ENCODE data around the gene PRKCA.

PRKCA gene

GRCh38 chr17:66557886-66558285 is 255.5 kb downstream of the PRKCA start:
- no peak for DNase-seq

- no peak for DNase-seq
Measured at GRCh38 chr17:66560691-66561090, 258.3 kb downstream of the PRKCA start.

- no peak for DNase-seq
Measured at GRCh38 chr17:66562119-66562518, 259.7 kb downstream of the PRKCA start.

GRCh38 chr17:66564992-66565465 is 262.6 kb downstream of the PRKCA start:
- no peak for DNase-seq

- DNase-seq, result peak; percentile 40
Measured at GRCh38 chr17:66567234-66568170, 265.1 kb downstream of the PRKCA start.

- DNase-seq, result no peak
Measured at GRCh38 chr17:66569572-66569971, 267.2 kb downstream of the PRKCA start.

- no peak for DNase-seq
Measured at GRCh38 chr17:66570447-66571195, 268.2 kb downstream of the PRKCA start.

GRCh38 chr17:66571745-66572144 is 269.3 kb downstream of the PRKCA start:
- no peak for DNase-seq

- no peak for DNase-seq
Measured at GRCh38 chr17:66573078-66573477, 270.7 kb downstream of the PRKCA start.

GRCh38 chr17:66574123-66574522 is 271.7 kb downstream of the PRKCA start:
- DNase-seq, result no peak

GRCh38 chr17:66576473-66576872 is 274.1 kb downstream of the PRKCA start:
- DNase-seq, result no peak

- no peak for DNase-seq
Measured at GRCh38 chr17:66577041-66577440, 274.6 kb downstream of the PRKCA start.

- DNase-seq, result no peak
Measured at GRCh38 chr17:66578781-66579489, 276.5 kb downstream of the PRKCA start.

- DNase-seq, result no peak
Measured at GRCh38 chr17:66579556-66579955, 277.1 kb downstream of the PRKCA start.

GRCh38 chr17:66580184-66580955 is 278.0 kb downstream of the PRKCA start:
- no peak for DNase-seq

- DNase-seq, result peak; percentile 32
Measured at GRCh38 chr17:66580956-66581391, 278.6 kb downstream of the PRKCA start.

- no peak for DNase-seq
Measured at GRCh38 chr17:66582373-66583111, 280.1 kb downstream of the PRKCA start.

GRCh38 chr17:66583112-66583748 is 280.8 kb downstream of the PRKCA start:
- no peak for DNase-seq

GRCh38 chr17:66584927-66585326 is 282.5 kb downstream of the PRKCA start:
- no peak for DNase-seq

GRCh38 chr17:66585472-66585871 is 283.1 kb downstream of the PRKCA start:
- DNase-seq, result no peak

GRCh38 chr17:66589892-66590291 is 287.5 kb downstream of the PRKCA start:
- no peak for DNase-seq
